ENCODE results near the gene SGCA. TPM values are rescaled to one million over a fixed set of nuclear protein-coding genes. Genes with fewer than 3 reads are reported as not detected.

SGCA gene
- total and polyA plus RNA-seq, 7 donors, result 120 to 291 (median 254) TPM

DNA sequence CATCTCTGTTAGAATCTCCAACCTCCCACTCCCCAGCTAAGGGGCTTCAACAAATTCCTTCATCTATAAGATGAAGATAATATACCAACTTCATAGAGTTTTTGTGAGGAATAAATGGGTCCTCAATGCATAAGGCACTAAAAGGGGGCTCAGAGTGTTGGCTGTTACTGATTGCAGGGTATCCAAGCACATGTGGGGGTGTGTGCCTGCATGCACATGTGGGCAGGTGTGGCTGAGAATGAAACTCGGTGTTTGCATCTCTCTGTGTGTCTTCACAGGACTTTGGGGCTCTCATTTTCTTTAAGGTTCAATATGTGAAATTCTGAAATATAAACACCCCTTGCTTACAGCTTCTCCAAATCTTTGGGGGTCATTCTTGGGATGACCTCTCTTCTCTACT is 11.2 kb upstream of the SGCA start:
- Histone ChIP-seq H3K27ac (peak overlapping the region; percentile 83), H3K4me1 (peaks cover 39% of the 10 kb centered on the region), H3K36me3 (ENCODE audit: insufficient read depth in 1 of 2, low read depth in 1 of 2) (no peaks in the 10 kb centered on the region), H3K9me3 (no peaks in the 10 kb centered on the region), H3K4me3 (no peak overlapping the region), H3K27me3 (ENCODE audit: insufficient read depth in 3 of 3, low read length in 2 of 3) (no peaks in the 10 kb centered on the region)
- 48 to 67% (median 50%) methylated on average over 1 of the region's 1 CpG for WGBS, 3 donors
- ATAC-seq (no peak), DNase-seq (peak in 1 of 2 donors; percentile 9)
- intact Hi-C loops (cut with DNase I), result no loop called here
- TF ChIP-seq, protein P1, sequence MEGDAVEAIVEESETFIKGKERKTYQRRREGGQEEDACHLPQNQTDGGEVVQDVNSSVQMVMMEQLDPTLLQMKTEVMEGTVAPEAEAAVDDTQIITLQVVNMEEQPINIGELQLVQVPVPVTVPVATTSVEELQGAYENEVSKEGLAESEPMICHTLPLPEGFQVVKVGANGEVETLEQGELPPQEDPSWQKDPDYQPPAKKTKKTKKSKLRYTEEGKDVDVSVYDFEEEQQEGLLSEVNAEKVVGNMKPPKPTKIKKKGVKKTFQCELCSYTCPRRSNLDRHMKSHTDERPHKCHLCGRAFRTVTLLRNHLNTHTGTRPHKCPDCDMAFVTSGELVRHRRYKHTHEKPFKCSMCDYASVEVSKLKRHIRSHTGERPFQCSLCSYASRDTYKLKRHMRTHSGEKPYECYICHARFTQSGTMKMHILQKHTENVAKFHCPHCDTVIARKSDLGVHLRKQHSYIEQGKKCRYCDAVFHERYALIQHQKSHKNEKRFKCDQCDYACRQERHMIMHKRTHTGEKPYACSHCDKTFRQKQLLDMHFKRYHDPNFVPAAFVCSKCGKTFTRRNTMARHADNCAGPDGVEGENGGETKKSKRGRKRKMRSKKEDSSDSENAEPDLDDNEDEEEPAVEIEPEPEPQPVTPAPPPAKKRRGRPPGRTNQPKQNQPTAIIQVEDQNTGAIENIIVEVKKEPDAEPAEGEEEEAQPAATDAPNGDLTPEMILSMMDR (IDR thresholded peaks at IDR 0.05), result no peak

DNA sequence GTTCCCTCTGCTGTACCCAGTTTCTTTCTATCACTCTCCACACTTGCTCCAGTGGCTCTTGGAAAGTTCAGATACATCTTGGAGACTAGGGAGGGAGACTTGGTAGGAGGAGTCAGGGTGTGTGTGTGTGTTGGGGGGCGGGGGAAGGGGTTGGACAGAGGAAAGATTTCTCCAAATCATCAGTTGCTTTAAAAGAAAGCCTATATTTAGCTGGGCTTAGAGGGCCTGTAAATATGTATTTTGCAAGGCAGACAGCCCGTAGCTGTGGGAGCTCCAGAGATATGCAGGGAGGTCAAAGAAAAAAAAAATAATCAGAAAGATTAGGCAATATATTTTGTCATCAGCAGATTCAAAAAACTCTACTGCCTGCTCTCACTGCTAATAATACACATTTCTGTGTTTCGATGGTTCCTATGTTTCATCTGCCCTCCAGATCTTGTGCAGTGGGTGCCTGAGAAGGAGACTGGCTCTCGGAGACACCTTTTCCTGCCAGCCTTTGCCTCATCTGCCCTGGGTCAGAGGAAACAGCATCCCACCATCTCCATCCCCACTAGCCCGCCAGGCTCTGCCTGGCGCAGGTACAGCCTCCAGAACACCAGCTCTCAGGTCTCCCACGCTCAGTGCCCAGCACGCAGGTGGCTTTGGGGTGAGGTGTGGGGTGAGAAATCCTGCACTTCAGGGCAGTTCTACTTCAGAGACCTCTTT is 10.5 kb upstream of the SGCA start:
- TF ChIP-seq, protein P1 (IDR thresholded peaks at IDR 0.05), result no peak
- Histone ChIP-seq H3K4me1 (peaks cover 39% of the 10 kb centered on the region), H3K27ac (peak overlapping the region; percentile 83), H3K4me3 (peak overlapping the region; percentile 7), H3K27me3 (ENCODE audit: insufficient read depth in 3 of 3, low read length in 2 of 3) (no peaks in the 10 kb centered on the region), H3K36me3 (ENCODE audit: insufficient read depth in 1 of 2, low read depth in 1 of 2) (no peaks in the 10 kb centered on the region), H3K9me3 (no peaks in the 10 kb centered on the region)
- ATAC-seq (no peak), DNase-seq (peak; percentile 40 to 49)
- WGBS, 3 donors, result 57 to 78% (median 66%) methylated on average over 8 of the region's 8 CpGs
- intact Hi-C loops (cut with DNase I), result no loop called here

DNA sequence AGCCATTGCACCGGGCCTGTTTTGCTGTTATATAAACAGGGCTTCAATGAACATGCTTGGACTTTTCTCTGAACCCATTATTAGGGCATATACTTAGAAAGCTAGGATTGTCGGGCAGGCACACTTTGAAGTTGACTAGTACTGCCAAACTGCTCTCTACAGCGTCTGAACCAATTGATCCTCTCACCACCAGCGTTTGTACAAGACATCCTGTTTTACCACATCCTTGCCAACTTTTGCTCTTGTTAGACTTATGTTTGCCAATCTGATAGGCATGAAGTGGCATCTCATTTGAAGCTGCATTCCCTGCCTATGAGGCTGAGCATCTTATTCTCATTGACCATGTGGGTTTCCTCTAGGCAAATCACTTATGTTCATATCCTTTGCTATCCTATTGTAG is 7.9 kb upstream of the SGCA start:
- intact Hi-C loops (cut with DNase I), result no loop called here
- ATAC-seq, result no peak
- WGBS, 3 donors, result 30 to 59% (median 35%) methylated on average over 4 of the region's 4 CpGs
- DNase-seq, result no peak
- Histone ChIP-seq H3K9me3 (no peaks in the 10 kb centered on the region), H3K27ac (peak overlapping the region; percentile 13), H3K4me1 (peaks cover 42% of the 10 kb centered on the region), H3K4me3 (no peak overlapping the region), H3K27me3 (ENCODE audit: insufficient read depth in 3 of 3, low read length in 2 of 3) (no peaks in the 10 kb centered on the region), H3K36me3 (ENCODE audit: insufficient read depth in 1 of 2, low read depth in 1 of 2) (no peaks in the 10 kb centered on the region)
- TF ChIP-seq, protein P1 (IDR thresholded peaks at IDR 0.05), result no peak

DNA sequence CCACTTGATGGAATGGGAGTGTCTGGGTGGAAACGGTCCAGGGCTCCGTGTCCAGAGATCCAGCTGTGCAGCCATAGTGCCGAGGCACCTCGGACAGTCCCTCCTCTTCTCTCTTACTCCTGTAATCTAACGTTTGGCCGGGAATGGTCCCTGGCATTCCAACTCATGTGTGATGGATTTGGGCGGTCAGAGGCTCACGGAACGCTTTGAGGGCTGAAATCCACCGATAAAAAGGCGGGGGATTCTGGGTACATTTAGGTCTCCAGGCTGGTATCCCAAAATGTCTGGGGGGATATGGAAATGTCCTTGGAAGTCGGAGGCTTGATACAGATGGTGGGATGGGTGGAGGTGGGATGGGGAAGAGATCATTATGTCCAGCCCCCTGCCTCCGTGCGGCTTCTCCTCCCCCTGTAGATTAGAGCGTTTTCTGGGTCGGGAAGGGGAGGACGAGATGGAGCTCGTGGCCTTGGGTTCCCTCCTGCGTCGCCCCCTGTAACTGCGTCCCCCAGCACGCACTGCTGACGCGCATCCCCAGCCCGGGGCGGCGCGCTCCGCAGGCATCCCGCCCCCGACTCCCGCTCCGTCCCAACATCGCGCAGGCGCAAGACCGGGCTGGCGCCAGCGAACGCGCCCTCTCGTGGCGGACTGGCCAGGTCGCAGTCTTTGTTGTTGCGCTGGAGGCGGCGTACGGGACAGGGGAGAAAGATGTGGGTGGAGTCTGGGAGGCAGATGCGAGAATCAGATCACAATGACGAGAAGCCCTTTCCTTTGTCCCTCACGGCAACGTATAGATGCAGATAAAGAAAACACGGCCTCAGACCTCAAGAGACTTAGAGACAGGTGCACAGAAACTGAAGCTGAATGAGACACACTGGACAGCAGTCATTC is 4.5 kb upstream of the SGCA start:
- ATAC-seq, result peak; percentile 75 to 82 (median 78)
- peak; percentile 94 to 95 for DNase-seq
- WGBS, 3 donors, result 1 to 2% (median 1%) methylated on average over 50 to 53 of the region's 53 CpGs
- TF ChIP-seq, protein P1 (IDR thresholded peaks at IDR 0.05), result peak; percentile 91
- Histone ChIP-seq H3K9me3 (no peaks in the 10 kb centered on the region), H3K36me3 (ENCODE audit: insufficient read depth in 1 of 2, low read depth in 1 of 2) (no peaks in the 10 kb centered on the region), H3K4me1 (peaks cover 33% of the 10 kb centered on the region), H3K27ac (peak overlapping the region; percentile 66), H3K4me3 (peak overlapping the region; percentile 76), H3K27me3 (ENCODE audit: insufficient read depth in 3 of 3, low read length in 2 of 3) (no peaks in the 10 kb centered on the region)
- intact Hi-C loops (cut with DNase I), result loop anchor here in 1 of 2 donors (1.0 to 2.0 kb wide), 3 partner anchors 9 to 44 kb away; no protein-coding TSS in a partner anchor

All from psoas muscle (tissue), 8 donors.